ENCODE measurements around the gene MAD1L1. TPM values are rescaled to one million over a fixed set of nuclear protein-coding genes. Genes with fewer than 3 reads are reported as not detected.

MAD1L1 gene
- total RNA-seq, 4 donors from 2014 or later: 22.3 to 56.6 (median 35.0) TPM

DNA sequence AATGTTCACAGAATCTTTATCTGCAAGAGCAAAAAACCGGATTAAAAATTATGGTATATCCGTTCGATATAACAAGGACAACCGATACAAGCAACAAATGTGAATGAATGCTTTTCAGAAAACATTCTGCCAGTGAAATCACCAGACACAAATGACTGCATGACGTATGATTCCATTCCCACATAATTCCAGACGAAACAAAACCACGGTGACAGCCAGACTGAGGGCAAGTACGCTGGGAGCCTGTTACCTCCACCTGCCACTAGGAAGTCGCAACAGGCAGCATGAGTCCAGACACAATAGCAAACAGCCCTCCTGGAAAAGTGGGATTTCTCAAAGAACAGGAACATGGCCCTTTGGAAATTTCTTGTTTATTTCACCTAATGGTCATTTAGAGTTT lies 41.7 kb downstream of the MAD1L1 start:
- H3K4me1 ChIP-seq: no peaks in the 10 kb centered on the region
- no peak for ATAC-seq
- H3K4me3 ChIP-seq: no peak overlapping the region
- TF ChIP-seq, protein P1, sequence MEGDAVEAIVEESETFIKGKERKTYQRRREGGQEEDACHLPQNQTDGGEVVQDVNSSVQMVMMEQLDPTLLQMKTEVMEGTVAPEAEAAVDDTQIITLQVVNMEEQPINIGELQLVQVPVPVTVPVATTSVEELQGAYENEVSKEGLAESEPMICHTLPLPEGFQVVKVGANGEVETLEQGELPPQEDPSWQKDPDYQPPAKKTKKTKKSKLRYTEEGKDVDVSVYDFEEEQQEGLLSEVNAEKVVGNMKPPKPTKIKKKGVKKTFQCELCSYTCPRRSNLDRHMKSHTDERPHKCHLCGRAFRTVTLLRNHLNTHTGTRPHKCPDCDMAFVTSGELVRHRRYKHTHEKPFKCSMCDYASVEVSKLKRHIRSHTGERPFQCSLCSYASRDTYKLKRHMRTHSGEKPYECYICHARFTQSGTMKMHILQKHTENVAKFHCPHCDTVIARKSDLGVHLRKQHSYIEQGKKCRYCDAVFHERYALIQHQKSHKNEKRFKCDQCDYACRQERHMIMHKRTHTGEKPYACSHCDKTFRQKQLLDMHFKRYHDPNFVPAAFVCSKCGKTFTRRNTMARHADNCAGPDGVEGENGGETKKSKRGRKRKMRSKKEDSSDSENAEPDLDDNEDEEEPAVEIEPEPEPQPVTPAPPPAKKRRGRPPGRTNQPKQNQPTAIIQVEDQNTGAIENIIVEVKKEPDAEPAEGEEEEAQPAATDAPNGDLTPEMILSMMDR (IDR thresholded peaks at IDR 0.05): no peak
- 92 to 97% methylated on average over 8 to 9 of the region's 9 CpGs for WGBS, 2 donors (ENCODE audit: low coverage in 1 of 2)
- H3K36me3 ChIP-seq: peaks cover 0 to 33% of the 10 kb centered on the region in 2 donors
- H3K27ac ChIP-seq: no peak overlapping the region
- peaks cover 0 to 8% (median 0%) of the 10 kb centered on the region in 3 donors for H3K9me3 ChIP-seq
- H3K27me3 ChIP-seq: no peaks in the 10 kb centered on the region

DNA sequence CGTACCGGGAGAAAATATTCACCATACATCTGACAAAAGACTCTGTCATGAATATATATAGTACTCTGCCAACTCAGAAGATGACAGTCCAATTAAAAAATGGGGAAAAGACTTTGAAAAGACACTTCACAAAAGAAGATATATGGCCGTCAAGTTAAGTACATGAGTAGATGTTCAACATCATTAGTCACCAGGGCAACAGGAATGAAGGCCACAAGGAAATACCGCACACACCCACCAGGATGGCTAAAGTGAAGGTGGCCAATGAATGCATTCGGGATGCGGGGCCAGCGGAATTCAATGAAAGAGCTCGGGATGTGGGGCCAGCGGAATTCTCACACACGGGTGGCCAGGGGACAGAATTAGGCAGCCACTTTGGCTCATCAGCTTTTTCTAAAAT lies 42.2 kb downstream of the MAD1L1 start:
- no peak overlapping the region for H3K4me3 ChIP-seq
- no peaks in the 10 kb centered on the region for H3K4me1 ChIP-seq
- ATAC-seq: no peak
- peaks cover 0 to 4% (median 0%) of the 10 kb centered on the region in 3 donors for H3K9me3 ChIP-seq
- 88 to 89% methylated on average over 8 to 10 of the region's 10 CpGs for WGBS, 2 donors (ENCODE audit: low coverage in 1 of 2)
- TF ChIP-seq POLR2AphosphoS5 (IDR thresholded peaks at IDR 0.05): no peak
- no peak for TF ChIP-seq POLR2A (IDR thresholded peaks at IDR 0.05)
- TF ChIP-seq EP300 (IDR thresholded peaks at IDR 0.05): no peak
- TF ChIP-seq, protein P1 (IDR thresholded peaks at IDR 0.05): no peak
- peaks cover 0 to 28% of the 10 kb centered on the region in 2 donors for H3K36me3 ChIP-seq
- H3K27me3 ChIP-seq: no peaks in the 10 kb centered on the region
- no peak overlapping the region for H3K27ac ChIP-seq

DNA sequence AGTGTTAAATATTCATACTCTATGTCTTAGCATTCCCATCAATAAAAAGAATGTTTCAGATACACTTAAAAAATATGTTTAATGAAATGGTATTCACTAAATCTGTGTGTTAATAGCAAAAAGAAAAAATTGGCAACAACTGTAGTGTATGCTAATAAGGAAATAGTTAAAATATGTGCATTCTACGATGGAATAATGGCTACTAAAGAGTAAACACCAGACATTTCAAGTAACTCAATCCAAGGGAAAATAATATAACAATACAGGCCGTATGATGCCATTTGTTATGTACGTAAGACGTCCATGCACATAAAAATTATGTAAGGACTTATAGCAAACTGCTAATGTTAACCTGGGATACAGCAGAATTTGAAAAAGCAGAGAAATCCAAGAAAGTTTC lies 46.6 kb downstream of the MAD1L1 start:
- H3K27me3 ChIP-seq: no peaks in the 10 kb centered on the region
- H3K36me3 ChIP-seq: peaks cover 0 to 17% of the 10 kb centered on the region in 2 donors
- no peaks in the 10 kb centered on the region for H3K9me3 ChIP-seq
- TF ChIP-seq POLR2A (IDR thresholded peaks at IDR 0.05): no peak
- TF ChIP-seq, protein P1 (IDR thresholded peaks at IDR 0.05): no peak
- WGBS, 2 donors (ENCODE audit: low coverage in 1 of 2): 82 to 85% methylated on average over 4 of the region's 4 CpGs
- no peak for ATAC-seq
- H3K27ac ChIP-seq: no peak overlapping the region
- no peaks in the 10 kb centered on the region for H3K4me1 ChIP-seq
- H3K4me3 ChIP-seq: no peak overlapping the region

DNA sequence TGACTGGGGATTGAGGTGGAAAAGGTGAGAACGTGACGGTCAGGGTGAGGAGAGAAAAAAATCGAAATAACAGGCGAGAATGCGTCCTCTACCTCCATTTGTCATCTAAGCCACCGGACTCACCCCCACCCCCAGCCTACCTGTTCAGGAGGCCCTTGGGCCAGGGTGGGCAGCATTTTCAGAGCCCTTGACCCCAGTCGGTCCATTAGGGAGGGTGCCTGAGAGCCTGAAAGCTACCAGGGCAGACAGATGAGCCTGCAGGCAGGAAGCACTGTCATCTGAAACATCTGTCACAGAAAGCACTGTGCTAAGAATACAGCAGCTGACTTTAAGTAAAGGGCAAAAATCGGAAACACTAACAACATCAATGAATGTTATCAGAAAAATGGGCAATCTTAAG lies 47.0 kb downstream of the MAD1L1 start:
- peaks cover 0 to 20% of the 10 kb centered on the region in 2 donors for H3K36me3 ChIP-seq
- no peak overlapping the region for H3K27ac ChIP-seq
- no peak overlapping the region for H3K4me3 ChIP-seq
- no peaks in the 10 kb centered on the region for H3K27me3 ChIP-seq
- TF ChIP-seq, protein P1 (IDR thresholded peaks at IDR 0.05): no peak
- TF ChIP-seq POLR2AphosphoS5 (IDR thresholded peaks at IDR 0.05) (no peak), POLR2A (IDR thresholded peaks at IDR 0.05) (no peak), EP300 (IDR thresholded peaks at IDR 0.05) (no peak)
- no peak for ATAC-seq
- WGBS, 2 donors (ENCODE audit: low coverage in 1 of 2): 83 to 89% methylated on average over 2 to 7 of the region's 8 CpGs
- no peaks in the 10 kb centered on the region for H3K9me3 ChIP-seq
- H3K4me1 ChIP-seq: no peaks in the 10 kb centered on the region

DNA sequence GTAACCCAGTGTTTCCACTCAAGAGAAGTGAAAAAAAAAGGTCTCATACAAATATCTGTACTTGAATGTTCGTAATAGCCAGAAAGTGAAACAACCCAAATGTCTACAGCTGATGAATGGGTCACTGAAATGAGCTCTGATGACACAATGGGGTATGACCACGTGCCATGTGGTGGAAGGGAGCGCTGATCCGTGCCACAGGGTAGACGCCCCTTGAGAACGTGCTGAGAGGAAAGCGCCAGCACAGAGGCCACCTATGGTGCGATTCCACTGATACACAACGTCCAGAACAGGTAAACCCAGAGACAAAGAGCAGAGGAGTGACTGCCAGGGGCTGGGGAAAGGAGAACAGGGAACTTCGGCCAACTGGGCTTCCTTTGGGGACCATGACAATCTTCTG lies 50.3 kb downstream of the MAD1L1 start:
- no peak overlapping the region for H3K27ac ChIP-seq
- H3K9me3 ChIP-seq: no peaks in the 10 kb centered on the region
- no peak for ATAC-seq
- no peaks in the 10 kb centered on the region for H3K4me1 ChIP-seq
- no peak for TF ChIP-seq POLR2A (IDR thresholded peaks at IDR 0.05)
- no peak for TF ChIP-seq POLR2AphosphoS5 (IDR thresholded peaks at IDR 0.05)
- TF ChIP-seq, protein P1 (IDR thresholded peaks at IDR 0.05): no peak
- no peak for TF ChIP-seq EP300 (IDR thresholded peaks at IDR 0.05)
- 91 to 94% methylated on average over 9 of the region's 10 CpGs for WGBS, 2 donors (ENCODE audit: low coverage in 1 of 2)
- H3K4me3 ChIP-seq: no peak overlapping the region
- H3K27me3 ChIP-seq: no peaks in the 10 kb centered on the region
- H3K36me3 ChIP-seq: peaks cover 0 to 18% of the 10 kb centered on the region in 2 donors
